ENCODE data around the gene CDKAL1. TPM values are rescaled to one million over a fixed set of nuclear protein-coding genes. Genes with fewer than 3 reads are reported as not detected.

CDKAL1 gene
- polyA plus RNA-seq, 2 of the 4 experiments (the other 2 are of a cell fraction), result 4.7 to 8.3 TPM

- CTCF ChIA-PET, result no interaction called here
- no peak for ATAC-seq
- Histone ChIP-seq H3K4me2 (no peak overlapping the region), H3K27ac (no peak overlapping the region), H3K4me3 (no peak overlapping the region), H3K9me3 (no peaks in the 10 kb centered on the region), H3K4me1 (no peaks in the 10 kb centered on the region)
- 41% methylated on average over 2 of the region's 2 CpGs for WGBS (ENCODE audit: missing lambda C conversion rate)
- FAIRE-seq, result no peak
- no peak for DNase-seq (ENCODE audit: low read depth in 1 of 2, low spot score in 1 of 2)
- POLR2A ChIA-PET, result no interaction called here
- TF ChIP-seq HOXB5 (CRISPR knock-in tag; IDR thresholded peaks at IDR 0.05) (no peak), RARB (CRISPR knock-in tag; IDR thresholded peaks at IDR 0.05) (no peak), POLR2A (IDR thresholded peaks at IDR 0.05; ENCODE audit: low read length) (no peak), CBX2 (IDR thresholded peaks at IDR 0.05; ENCODE audit: borderline replicate concordance, low read depth) (no peak), RAD21 (conservative IDR thresholded peaks at IDR 0.05 in 1 of 2, IDR thresholded peaks at IDR 0.05 in 1 of 2) (no peak), MYC (IDR thresholded peaks at IDR 0.05; ENCODE audit: borderline replicate concordance, low read length) (no peak), ZC3H11A (IDR thresholded peaks at IDR 0.05) (no peak), BHLHE40 (IDR thresholded peaks at IDR 0.05; ENCODE audit: low read depth, low read length) (no peak), JUN (IDR thresholded peaks at IDR 0.05) (no peak), HOXA7 (CRISPR knock-in tag; IDR thresholded peaks at IDR 0.05) (no peak), KDM5A (IDR thresholded peaks at IDR 0.05) (no peak), EP300 (IDR thresholded peaks at IDR 0.05) (no peak), HOXB13 (CRISPR knock-in tag; IDR thresholded peaks at IDR 0.05; ENCODE audit: low read depth) (no peak), SMC3 (IDR thresholded peaks at IDR 0.05) (no peak)
- TF ChIP-seq, protein P1, sequence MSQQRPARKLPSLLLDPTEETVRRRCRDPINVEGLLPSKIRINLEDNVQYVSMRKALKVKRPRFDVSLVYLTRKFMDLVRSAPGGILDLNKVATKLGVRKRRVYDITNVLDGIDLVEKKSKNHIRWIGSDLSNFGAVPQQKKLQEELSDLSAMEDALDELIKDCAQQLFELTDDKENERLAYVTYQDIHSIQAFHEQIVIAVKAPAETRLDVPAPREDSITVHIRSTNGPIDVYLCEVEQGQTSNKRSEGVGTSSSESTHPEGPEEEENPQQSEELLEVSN (IDR thresholded peaks at IDR 0.05; ENCODE audit: borderline replicate concordance, low read depth), result no peak
These were observed 545.3 kb downstream of the CDKAL1 start for GRCh38 chr6:21079468-21080048.

- POLR2A ChIA-PET, result no interaction called here
These were observed 546.0 kb downstream of the CDKAL1 start for GRCh38 chr6:21080221-21080620.

More at GRCh38 chr6:21080221-21080620, 546.0 kb downstream of the CDKAL1 start:
- Histone ChIP-seq H3K27ac (no peak overlapping the region), H3K4me1 (no peaks in the 10 kb centered on the region), H3K9me3 (no peaks in the 10 kb centered on the region), H3K4me3 (no peak overlapping the region), H3K4me2 (no peak overlapping the region)
- WGBS (ENCODE audit: missing lambda C conversion rate), result 86% methylated on average over 3 of the region's 3 CpGs
- TF ChIP-seq FOXS1 (CRISPR knock-in tag; IDR thresholded peaks at IDR 0.05) (no peak), CEBPB (IDR thresholded peaks at IDR 0.05) (no peak), KDM5A (IDR thresholded peaks at IDR 0.05) (no peak), ZSCAN20 (CRISPR knock-in tag; IDR thresholded peaks at IDR 0.05) (no peak), RNF2 (IDR thresholded peaks at IDR 0.05; ENCODE audit: borderline replicate concordance, low read depth) (no peak), ESRRA (IDR thresholded peaks at IDR 0.05; ENCODE audit: borderline replicate concordance, low read length) (no peak), HES2 (IDR thresholded peaks at IDR 0.05) (no peak), ZC3H11A (IDR thresholded peaks at IDR 0.05) (no peak), EHF (CRISPR knock-in tag; IDR thresholded peaks at IDR 0.05) (no peak), FOSB (CRISPR knock-in tag; IDR thresholded peaks at IDR 0.05) (no peak), CBX8 (IDR thresholded peaks at IDR 0.05) (no peak), JUNB (IDR thresholded peaks at IDR 0.05) (no peak), USF2 (IDR thresholded peaks at IDR 0.05) (no peak), CHD4 (IDR thresholded peaks at IDR 0.05; ENCODE audit: borderline replicate concordance) (no peak), HDAC2 (IDR thresholded peaks at IDR 0.05) (no peak), PHF8 (IDR thresholded peaks at IDR 0.05; ENCODE audit: borderline replicate concordance, low read depth) (no peak), ZNF302 (CRISPR knock-in tag; IDR thresholded peaks at IDR 0.05) (no peak), KDM1A (IDR thresholded peaks at IDR 0.05; ENCODE audit: low read depth) (no peak)
- TF ChIP-seq, protein P2, sequence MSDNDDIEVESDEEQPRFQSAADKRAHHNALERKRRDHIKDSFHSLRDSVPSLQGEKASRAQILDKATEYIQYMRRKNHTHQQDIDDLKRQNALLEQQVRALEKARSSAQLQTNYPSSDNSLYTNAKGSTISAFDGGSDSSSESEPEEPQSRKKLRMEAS (IDR thresholded peaks at IDR 0.05), result no peak
- TF ChIP-seq, protein P3, sequence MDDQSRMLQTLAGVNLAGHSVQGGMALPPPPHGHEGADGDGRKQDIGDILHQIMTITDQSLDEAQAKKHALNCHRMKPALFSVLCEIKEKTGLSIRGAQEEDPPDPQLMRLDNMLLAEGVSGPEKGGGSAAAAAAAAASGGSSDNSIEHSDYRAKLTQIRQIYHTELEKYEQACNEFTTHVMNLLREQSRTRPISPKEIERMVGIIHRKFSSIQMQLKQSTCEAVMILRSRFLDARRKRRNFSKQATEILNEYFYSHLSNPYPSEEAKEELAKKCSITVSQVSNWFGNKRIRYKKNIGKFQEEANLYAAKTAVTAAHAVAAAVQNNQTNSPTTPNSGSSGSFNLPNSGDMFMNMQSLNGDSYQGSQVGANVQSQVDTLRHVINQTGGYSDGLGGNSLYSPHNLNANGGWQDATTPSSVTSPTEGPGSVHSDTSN (IDR thresholded peaks at IDR 0.05), result no peak
- FAIRE-seq (no peak), DNase-seq (ENCODE audit: low read depth in 1 of 2, low spot score in 1 of 2) (no peak), ATAC-seq (no peak)
- CTCF ChIA-PET, result no interaction called here
